Hematopoietic multipotent progenitor cell treated with erythropoietin and hydrocortisone succinate and interleukin-3 and kit ligand, for 15 days (in vitro differentiated cells): ENCODE results near the gene MRGPRF.

Experiments used
- DNase-seq: peaks from one replicate; pipeline ENCODE4 v3.0.0-alpha.2; 2015; ENCODE audit warnings: low spot score

MRGPRF gene

DNA sequence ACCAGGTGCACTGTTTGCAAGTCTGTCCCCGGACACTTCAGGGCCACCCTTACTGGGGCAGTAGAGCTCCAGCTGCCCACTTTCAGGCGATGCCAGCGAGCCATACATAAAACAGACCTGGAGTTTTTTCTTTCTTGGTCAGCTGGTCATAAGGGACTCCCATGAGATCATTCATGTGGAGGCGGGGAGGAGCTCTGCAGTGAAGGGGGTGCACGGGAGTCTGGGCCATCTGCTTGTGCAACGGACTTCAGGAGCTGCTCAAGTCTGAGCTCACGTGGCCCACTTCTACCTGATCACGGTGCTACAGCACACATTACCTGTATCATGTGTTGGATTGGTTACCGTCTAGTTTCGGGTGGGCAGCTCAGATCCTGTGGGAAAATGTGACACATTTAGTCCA lies 9.2 kb upstream of the MRGPRF start:
- DNase-seq = no peak

DNA sequence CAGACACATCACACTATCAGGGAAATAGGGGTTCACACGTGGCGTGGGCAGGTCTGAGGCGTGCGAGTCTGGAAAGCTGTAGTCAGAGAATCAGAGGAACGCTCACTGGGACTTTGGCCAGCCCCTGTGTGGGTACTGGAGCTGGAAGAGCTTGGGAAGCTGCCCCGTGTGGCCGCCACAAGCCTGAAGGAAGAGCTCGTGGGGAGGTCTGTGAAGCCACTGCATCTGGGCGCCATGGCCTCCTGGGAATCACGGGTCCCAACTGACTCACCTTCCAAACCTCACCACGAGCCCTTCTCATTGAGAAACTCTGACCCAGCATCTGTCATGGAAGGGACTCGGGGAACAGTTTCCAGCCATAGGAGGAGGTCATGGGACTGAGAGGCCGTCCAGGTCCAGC lies 5.9 kb upstream of the MRGPRF start:
- no peak for DNase-seq

DNA sequence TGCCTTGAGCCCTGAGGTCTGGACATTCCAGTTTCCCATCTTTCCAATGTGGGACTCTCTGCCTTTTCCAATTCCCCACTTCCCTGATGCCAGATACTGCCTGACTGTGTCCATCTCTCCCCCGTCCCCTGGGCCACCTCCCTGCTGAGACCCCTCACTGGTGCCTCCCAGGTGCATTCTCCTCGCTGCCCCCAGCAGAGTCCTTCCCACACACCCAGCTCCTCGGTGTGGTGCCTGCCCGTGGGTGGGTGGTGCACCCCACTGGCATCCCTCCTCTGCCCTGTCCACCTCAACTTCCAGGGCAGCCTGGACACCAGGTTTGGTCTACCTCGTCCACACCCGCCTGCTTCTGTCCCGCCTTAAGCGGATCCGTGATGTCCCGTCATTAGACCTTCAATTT lies 4.9 kb upstream of the MRGPRF start:
- DNase-seq = no peak

DNA sequence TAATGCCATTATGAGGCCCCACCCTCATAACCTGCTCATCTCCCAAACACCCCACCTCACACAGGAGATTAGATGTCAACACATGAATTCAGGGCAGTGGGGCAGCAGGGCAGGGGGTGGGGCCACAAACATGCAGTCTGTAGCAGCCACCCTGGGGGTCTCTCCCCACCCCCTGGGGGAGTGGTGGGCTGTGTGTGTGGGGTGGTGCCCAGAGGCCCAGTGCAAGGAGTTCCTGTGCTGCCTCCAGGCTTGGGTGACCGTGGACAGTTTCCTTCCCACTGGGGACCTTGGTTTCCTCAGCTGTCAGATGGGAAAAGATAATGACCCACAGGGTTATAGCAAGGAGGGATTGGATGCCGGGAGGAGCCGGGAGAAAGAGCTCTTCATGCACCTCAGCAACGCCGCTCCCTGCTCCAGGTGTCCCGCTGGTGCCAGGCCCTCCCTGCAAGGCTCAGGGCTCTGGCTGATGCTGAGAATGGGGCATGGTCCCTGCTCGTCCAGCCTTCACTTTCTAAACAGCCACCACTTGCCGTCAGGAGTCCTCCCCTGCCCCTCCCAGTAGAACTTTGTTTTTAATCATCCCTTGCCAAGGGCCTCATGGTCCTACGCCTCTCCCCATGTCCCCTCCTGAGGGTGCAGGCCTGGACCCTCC lies 2.0 kb upstream of the MRGPRF start:
- no peak for DNase-seq

DNA sequence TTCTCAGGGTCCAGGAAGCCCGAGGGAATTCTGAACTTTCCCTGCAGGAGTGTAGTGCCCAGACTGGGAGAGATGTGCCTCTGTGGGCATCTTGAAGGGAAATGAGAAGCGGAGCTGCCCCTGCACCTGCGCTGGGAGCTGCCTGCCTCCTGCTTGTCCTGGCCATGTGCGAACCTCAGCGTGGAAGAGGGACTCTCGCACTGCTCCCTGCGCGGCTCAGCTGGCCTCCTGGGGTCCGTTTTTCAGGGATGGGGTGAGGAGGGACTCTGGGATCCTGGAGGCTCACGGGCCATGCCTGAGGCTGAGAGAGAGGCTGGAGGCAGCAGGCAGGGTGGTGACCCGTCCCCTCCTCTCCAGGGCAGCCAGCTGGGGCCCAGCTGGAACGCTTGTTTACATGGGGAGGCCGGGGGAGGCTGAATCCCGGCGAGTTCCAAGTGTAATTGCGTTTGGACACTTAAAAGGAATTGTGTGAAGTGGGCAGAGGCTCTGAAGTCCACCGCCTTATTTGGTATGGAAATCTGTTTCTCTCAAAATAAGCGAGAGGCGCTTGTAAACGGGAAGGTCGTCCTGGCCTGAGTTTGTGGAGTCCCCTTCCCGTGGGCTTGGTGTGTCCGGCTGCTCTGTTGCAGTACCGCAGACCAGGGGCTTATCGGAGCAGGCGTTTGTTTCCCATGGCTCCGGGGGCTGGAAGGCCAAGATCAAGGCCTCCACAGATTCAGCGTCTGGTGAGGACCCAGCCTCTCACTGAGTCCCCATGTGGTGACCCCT lies 1.2 kb upstream of the MRGPRF start:
- no peak for DNase-seq

DNA sequence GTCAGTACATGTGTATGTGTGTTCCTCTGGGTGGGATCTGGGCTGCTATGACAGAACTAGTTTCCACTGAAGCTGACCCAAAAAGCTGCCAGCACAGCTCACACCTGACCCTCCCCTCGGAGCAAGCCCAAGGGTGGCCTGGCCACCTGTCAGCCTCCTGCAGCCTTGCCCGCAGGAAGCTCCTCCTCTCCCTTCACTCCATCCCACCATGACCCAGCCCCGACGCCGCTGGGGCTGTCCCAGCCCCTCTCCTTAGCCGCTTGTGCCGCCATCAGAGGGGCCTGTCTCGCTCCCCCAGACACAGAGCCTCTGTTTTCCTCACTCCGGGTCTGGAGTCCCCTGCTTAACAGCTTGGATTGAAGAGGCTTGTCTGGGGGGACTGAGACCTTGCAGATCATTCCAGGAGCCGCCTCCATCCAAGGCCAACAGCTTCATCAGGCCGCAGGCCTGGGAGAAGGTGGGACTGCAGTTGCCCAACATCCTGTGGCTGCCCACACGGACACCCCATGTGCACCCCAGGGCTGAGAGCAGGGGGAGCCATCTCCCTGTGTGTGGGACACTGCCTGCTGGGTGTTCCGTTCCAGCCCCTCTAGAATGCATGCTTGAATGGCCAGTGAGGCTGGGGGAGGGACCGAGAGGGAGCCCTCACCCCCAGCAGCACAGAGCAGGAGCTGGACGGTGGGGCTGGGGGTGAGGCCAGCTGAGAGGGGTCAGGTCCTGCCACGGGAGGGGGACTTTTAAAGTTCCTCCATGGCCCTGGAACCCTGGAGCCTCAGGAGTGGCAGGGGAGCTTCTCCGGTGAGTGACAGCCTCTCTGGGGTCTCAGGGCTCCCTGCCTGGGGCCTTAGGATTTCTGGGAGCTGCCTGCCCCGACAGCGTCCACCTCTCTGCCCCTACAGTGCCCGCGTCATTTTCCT lies 696 bp downstream of the MRGPRF start:
- DNase-seq = no peak

DNA sequence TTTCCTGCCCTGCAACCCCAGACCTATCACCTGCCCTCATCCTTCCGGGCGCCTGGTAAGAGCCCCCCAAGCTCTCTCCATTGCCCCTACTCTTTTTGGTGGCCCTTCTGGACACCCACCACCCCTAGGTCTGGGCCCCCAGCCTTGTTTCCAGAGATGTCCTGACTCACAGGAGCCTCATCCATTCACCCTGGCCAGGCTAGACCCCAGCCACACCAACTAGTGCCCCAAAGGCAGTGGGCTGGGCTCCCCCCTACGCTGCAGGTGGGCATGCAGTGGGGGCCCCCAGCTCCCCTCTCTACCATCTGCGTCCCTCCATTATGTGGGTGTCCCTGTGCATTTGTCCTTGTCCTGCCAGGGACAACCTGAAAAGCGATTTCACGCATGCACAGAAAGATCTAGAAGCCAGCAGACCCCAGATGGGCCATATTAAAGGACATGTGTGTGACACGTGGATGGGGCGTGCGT lies 1.4 kb downstream of the MRGPRF start:
- no peak for DNase-seq

DNA sequence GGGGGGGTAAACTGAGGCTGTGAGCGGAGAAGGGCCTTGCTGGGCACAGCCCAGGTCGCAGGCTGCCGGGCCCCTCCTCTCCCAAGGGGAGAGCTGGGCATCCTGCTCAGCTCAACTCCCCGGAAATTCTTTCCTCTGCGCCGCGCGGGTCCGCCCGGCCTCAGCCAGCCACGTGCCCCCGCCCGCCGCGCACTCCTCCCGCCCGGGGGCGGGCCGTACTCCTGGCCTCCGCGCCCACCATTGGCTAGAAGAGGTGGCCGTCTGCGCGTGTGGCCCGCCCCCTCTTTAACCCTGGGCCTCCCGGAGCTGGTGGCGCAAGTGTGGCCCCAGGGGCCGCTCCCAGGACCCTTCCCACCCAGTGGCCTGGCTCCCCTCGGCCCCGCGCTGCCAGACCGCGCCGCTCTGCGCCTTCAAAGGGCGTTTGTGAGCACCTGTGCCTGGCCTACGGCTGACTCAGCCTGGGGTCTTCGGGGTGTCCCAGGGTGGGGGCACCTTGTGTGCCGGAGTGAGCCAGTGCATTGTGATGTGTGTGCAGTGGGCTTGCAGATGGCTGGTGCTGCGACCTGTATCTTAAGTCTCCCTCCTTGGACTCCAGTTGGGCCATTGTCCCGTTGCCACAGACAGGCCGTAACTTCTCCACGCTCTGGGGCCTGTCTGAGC lies 2.0 kb downstream of the MRGPRF start:
- DNase-seq = no peak

DNA sequence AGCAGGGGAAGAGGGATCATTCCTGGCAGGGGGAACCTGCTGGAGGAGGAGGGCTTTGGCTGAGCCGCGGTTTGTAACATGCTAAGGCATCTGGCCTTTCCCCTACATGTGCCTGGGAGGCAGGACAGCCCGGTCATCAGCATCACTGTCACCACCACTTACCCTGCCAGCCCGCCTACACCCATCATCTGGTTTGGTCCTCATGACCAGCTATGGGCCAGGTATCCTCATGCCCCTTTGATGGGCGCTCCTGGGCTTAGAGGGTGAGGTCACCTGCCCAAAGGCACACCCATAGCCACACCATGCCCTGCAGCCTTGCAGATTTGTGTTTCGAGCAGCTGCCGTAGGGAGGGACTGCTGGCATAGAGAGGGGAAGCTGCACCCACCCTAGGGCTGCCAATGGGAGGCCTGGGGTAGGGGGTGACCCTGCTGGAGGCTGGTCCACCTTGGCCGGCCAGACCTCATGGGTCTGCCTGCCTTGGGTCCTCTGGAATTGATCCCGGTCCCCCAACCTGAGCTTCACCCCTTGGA lies 2.6 kb downstream of the MRGPRF start:
- no peak for DNase-seq

DNA sequence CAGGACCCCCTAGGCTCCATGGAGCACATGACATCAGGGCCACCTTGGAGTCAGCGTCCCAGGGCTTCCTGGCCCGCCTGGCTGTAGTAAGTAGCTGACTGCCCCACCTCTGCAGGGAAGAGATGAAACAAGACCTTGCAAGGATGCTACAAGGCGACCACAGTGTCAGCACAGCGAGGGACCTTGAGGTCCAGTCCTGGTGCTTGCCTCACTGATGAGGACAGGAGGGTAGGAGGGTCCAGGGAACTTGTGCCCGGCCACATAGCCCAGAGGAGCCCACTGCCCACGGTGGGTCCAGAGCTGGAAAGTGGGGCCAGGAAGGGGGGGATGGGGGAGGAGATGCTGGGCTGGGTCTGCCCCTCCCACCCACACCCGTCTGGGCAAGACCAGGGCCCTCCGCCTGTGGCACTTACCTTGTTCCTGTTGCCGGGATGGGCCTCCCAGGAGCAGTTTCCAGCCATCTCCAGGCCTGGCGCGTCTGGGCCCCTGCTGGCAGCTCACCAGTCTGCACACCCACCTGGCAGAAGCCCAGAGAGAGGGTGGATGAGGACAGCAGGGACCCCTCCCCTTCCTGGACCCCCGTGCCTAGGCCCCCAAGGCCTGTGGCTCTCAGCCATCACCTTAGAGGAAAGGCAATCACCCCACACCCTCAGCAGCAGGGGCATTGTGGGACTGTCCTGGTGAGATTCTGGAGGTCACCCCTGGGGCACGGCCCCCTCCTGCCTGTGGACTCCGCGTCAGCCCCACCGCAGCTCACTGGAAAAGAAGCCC lies 3.4 kb downstream of the MRGPRF start:
- DNase-seq = no peak

DNA sequence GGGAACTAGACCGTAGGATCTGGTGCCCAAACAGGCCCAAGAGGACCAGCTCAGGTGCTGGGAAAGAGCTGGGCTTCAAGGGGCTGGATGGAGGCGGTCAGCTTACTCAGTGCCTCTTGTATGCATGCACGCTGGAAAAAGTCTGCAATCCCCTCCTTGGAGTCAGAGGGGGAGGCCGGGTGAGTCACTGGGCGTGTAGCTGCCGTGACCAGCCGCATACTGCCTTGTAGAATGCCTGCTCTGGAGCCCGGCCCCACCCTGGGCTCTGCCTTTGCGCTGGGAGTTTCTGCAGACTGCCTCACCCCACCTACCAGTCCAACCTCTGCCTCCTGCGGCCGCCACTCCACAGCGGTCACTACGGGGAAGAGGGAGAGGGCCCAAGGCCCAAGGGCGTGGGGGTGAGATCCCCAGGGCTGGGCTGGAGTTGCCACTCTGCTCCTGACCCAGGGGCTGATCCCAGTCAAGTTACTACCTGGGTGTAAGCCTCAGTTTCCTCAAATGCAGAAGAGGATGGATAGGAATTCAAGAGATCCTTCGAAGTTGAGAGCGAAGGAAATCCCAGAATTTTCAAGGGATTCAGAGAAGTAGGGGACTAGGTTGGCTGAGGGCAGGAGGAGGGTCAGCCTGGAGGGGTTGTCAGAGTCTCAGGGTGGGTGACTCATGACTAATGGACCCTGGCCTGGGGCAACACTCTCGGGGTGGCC lies 4.2 kb downstream of the MRGPRF start:
- no peak for DNase-seq

DNA sequence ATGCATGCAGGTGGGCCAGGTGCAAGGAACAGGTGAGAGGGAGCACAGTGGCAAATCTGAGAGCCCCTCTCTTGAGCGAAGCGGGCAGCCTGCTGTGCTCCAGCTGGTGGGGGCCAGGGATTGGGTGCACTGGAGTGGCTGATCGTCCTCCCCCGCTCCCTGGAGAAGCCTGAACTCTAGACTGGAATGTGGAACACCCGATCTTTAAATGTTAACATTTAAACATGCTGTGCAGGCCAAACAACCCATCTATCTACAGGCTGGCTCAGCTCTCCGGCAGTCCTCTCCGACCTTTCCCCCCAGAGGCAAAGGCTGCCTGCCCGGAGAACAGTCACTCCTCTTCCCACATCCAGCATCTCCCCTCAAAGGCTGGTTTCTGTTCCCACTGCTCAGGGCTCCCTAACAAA lies 5.1 kb downstream of the MRGPRF start:
- no peak for DNase-seq

DNA sequence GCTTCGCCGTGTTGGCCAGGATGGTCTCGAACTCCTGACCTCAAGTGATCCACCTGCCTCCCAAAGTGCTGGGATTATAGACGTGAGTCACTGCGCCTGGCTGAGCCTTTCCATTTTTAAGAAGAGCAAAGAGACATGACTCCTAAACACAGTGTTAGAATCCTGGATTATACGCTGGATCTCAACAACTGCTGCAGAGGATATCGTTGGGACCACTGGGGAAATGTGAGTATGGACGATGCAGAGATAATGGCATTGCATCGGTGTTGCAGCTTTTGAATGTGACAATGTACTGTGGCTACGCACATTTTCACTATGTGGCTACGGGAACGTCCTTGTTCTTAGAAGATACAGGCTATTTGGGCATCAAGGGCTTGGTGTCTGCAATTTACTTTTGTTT lies 6.2 kb downstream of the MRGPRF start:
- DNase-seq = no peak

DNA sequence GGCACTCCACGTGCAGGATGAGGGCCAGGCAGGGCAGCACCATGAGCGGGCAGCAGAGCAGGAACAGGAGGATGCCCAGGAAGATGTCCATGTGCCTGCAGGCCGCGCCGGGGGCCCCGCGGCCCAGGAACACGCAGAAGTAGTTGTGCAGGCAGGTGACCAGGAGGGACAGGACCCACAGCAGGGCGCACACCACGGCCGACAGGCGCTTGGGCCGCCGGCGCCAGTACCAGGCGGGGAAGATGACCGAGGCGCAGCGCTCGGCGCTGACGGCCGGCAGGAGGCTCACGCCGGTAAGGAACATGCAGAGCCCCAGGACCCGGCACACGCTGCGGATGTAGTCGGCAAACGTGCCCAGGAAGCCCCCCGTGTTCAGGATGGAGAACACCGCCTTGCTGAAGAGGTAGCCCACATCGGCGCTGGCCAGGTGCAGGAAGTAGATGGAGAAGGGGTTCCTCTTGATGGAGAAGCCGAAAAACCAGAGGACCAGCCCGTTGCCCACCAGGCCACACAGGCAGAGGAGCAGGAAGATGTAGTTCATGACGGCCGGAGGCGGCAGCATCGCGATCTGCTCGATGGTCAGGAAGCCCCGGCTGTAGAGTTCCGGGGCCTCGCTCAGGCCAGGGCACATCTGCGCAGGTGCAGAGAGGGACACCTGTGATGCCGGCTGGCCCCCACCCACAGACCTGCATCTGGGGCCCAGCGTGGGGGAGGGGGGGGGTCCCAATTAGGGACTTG lies 7.2 kb downstream of the MRGPRF start:
- DNase-seq = no peak

DNA sequence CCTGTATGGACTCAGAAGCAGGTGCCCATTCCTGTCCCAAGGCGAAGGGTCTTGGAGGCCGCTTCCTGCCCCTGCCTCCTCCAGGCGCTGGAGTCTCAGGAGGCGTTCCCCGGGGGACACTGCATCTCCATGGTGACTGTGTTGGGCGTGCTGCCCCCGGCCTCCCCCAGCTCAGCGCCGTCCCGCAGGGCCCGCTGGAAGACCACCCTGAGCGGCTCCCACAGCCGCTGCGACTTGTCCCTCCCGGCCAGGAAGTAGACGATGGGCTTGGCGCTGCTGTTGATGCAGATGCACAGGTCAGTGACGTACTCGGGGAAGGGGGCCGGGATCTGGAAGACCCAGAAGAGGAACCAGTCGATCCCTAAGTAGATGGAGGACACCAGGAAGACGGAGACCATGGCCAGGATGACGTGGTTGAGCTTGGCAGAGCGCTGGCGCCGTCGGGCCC lies 7.8 kb downstream of the MRGPRF start:
- DNase-seq = no peak

DNA sequence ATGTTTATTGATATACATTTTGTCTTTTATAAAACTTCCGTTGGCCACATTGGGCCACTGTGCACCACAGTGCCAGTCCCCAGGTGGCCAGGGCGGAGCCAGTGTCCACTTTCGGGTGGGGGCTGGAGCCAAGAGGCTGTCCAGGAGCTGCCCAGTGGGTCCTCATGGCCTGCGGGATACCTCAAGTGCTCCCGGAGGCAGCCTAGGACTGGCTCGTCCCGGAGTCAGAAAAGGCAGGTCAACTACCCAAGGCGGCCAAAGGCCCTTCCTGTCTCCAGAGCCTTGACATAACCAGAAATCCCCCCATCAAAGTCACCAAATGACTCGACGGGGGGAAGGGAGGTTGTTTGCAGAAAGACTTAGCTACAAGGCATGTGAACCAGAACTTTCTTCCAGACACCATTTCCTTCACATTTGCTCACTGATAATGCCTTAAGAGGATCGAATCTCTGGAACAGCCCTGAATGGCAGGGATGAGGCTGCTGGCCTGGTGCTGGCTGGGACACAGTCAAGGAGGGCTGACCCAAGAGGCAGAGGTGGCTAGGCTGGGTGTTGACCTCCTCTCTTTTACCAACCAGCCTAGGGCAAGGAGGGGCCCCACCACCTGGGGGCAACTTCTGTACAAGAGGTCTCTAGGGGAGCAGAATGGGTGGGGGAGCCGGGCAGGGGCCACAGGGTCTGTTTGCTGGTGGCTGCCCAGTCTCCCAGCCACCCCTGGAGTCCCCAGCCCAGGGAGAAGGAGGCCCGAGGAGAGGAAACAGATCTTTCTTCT lies 8.4 kb downstream of the MRGPRF start:
- DNase-seq = no peak

DNA sequence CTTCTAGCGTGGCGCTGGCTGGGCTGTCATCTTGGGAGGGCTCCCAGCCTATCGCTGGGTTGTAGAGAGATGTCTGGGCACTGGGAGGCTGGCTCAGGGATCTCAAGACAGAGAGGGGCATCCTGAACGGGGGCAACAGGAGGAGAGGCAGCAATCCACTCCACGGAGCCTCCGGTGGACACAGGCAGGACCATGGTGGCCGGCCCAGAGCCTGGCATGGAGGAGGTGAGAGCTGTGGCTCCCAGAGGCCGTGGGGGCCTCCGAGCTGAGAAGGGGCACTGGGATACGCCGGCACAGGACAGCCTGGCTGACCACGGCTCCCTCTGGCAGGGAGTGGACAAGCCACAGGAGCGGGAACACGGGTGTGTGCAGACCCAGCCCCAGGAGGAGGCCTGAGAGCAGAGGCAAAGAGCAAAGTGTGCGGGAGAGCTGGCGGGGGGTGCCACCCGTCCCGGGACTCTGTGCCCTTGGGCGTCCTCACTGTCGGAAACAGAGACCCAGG lies 9.1 kb downstream of the MRGPRF start:
- no peak for DNase-seq

DNA sequence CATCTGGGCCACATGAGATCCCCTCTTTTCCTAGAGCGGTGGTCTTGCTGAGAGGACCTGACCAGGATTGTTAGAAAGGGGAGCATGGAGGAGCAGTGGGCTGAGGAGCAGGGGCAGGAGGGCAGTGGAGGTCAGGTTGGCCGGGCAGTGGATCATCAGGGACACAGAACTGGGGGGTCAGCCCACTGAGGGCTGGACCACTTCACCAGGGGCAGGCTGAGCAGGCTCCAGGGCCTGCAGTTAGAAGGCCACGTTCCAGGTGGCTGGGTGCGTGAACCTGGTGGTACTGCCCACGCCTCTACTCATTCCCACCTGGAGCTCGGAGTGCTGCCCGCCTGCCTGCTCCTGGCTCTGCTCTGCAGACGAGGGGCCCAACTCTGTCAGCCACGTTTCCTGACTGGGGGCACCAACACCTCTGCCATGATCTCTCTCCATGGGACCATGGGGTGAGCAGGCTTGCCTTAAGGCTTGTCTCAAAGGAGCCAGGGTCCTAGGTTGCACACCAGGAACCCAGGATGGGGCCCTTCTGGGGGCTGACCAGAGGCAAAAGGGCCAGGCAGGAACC lies 9.7 kb downstream of the MRGPRF start:
- no peak for DNase-seq
